Kidney (tissue), 14 donors: ENCODE measurements around the gene APOL1. TPM values are rescaled to one million over a fixed set of nuclear protein-coding genes. Genes with fewer than 3 reads are reported as not detected.
"Not testable (repeated sequence)": the region's sequence is repeated elsewhere in the genome, so short reads cannot be mapped to it uniquely, and the experiment has no call there.

Experiments used
- DNase-seq, 5 donors: peaks; one replicate each; pipeline ENCODE4 v3.0.0-alpha.2; 2013 to 2020
- FAIRE-seq: peaks from 2 replicates; lab custom pipeline; 2012; peaks lifted over from hg19 to GRCh38; lab: Jason Lieb, UNC
- H3K27ac ChIP-seq, 2 donors: one replicate each; pipeline ENCODE4 v1.7.0; 2013; ENCODE audit warnings: low read depth in 2 of 2, low read length in 2 of 2, inconsistent platforms in 1 of 2
- H3K27me3 ChIP-seq: one replicate; pipeline ENCODE4 v1.7.1; 2013; ENCODE audit warnings: low read length, inconsistent platforms; ENCODE audit not compliant: control insufficient read depth, insufficient read depth
- H3K36me3 ChIP-seq, 3 donors: one replicate each; pipeline versions ENCODE4 v1.7.0 to v1.7.1; 2013; ENCODE audit warnings: low read length in 3 of 3, control low read depth in 1 of 3, inconsistent platforms in 1 of 3; ENCODE audit not compliant: insufficient read depth in 3 of 3, control insufficient read depth in 2 of 3
- H3K4me1 ChIP-seq, 3 donors: one replicate each; pipeline versions ENCODE4 v1.7.0 to v1.7.1; 2013; ENCODE audit warnings: low read length in 3 of 3, inconsistent platforms in 1 of 3, low read depth in 1 of 3; ENCODE audit not compliant: control insufficient read depth in 2 of 3, insufficient read depth in 2 of 3
- H3K4me3 ChIP-seq, 3 donors: one replicate each; pipeline versions ENCODE4 v1.7.0 to v1.8.1; 2013; ENCODE audit warnings: low read length in 3 of 3, control low read depth in 1 of 3, inconsistent platforms in 1 of 3
- H3K9ac ChIP-seq, 3 donors: one replicate each; pipeline versions ENCODE4 v1.7.0 to v1.7.1; 2013; ENCODE audit warnings: low read length in 3 of 3, control low read depth in 1 of 3, inconsistent platforms in 1 of 3
- H3K9me3 ChIP-seq, 3 donors: one replicate each; pipeline versions ENCODE4 v1.7.0 to v1.7.1; 2013; ENCODE audit warnings: low read length in 3 of 3, control low read depth in 1 of 3, inconsistent platforms in 1 of 3; ENCODE audit not compliant: control insufficient read depth in 2 of 3, insufficient read depth in 1 of 3
- intact Hi-C: fragments of 100-400 bp; cut with DNase I; formaldehyde crosslinking; loops from one replicate; pipeline ENCODE4 v1.11.1; 2022
- polyA plus RNA-seq: library from polyadenylated mRNA; stranded (reverse); fragments of 350-450 nt; fragmentation: Illumina TruSeq; extraction: RNeasy Lipid Tissue Mini Kit (QIAGEN cat#74804); gene quantifications from one replicate; pipeline ENCODE4 v1.2.3, GENCODE V29; 2014; ENCODE audit warnings: low read depth, low replicate concordance; ENCODE audit not compliant: insufficient read depth
- total RNA-seq: library from RNA; stranded (reverse); fragmentation: NEBNext Ultra II Directional; extraction: Animal tissue kit (Norgen Biotek cat#: 25700); gene quantifications from one replicate; pipeline ENCODE4 v1.2.1, GENCODE V29; 2021
- TF ChIP-seq, protein P1 (sequence below): IDR thresholded peaks from 3 replicates; pipeline ENCODE4 v1.5.1; 2012; ENCODE audit warnings: mild to moderate bottlenecking, moderate library complexity, borderline replicate concordance; ENCODE audit not compliant: insufficient read depth; ENCODE audit errors: extremely low read depth
- donor health status: control.
- donor health status: control.
- donor health status: control.
- donor health status: control.
- donor health status: control.
- donor health status: DM: yes; HTN: yes; CAD: no.
- donor health status: Normal renal cell carcinoma (clear cell type).

Gene APOL1
- total and polyA plus RNA-seq, 2 donors from 2014 or later = 51.8 to 160 TPM

DNA sequence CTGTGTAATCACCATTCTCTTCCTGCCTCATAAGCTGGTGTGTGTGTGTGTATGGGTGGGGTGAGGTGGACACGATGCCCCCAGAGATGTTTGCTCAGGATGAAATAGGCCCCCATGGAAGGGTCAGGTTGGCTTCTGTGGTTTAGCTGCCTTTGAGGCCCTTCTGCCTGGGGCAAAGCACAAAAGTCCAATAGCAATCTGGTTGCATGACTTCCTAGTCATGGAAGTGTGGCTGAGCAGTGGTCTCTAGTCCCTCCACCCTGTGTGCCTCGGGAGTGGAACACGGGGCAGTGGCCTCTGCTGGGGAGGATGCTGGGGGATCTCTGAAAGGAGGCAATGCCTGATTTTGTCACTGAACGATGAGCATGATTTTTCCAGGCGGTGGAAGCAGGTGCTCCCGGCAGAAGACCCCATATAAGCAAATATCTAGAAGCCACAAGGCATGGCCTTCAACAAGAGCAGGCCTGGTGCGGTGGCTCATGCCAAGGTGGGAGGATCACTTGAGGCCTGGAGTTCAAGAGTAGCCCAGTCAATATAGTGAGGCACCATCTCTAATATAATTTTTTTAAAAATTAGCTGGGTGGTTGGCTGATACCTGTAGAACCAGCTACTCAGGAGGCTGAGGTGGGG, 839 bp upstream of the APOL1 start:
- FAIRE-seq, DNase-seq, H3K9me3 ChIP-seq, H3K27me3 ChIP-seq, H3K4me3 ChIP-seq, H3K36me3 ChIP-seq, H3K27ac ChIP-seq, intact Hi-C loops, H3K9ac ChIP-seq: not testable (repeated sequence)
- H3K4me1 ChIP-seq = peaks cover 0 to 10% (median 0%) of the 10 kb centered on the region in 3 donors

DNA sequence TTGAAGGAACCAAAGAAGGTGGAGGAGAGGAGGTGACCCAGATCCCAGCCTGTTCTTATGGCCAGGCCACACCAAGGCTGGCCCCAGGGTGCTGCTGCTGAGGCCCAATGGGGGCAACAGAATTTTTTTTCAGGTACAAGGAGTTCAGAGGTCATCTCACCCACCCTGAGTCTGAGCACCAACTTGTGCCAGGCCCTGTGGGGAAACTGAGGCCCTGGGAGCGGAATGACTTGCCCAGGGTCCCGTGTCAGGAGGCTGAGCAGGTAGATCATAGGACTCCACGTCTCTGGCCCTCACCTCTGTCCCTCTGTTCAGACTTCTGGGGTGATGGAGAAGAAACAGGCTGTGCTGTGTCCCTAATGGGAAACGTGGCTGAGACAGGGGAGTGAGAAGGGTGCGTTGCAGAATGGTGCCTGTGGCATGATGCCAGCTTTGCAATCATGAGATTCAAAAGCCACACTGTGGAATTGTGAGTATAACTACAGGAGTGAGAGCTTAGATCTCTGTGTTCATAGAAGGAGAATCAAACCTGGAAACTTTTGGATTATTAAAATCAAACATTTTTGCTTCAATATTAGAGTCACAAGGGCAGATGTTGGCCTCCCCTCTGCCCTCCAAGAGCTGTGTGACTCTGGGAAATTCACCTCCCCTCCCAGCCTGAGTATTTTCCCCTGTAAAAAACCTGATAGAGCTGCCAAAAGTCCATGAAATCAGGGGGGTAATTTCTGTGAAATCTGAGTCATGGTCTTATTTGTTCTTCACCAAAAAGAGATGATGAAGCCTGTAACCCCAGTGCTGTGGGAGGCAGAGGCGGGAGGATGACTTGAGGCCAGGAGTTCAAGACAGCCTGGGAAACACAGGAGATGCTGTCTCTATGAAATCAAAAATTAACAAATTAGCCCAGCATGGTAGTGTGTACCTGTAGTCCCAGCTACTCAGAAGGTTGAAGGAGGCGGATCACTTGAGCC, 874 bp downstream of the APOL1 start:
- TF ChIP-seq, protein P1, sequence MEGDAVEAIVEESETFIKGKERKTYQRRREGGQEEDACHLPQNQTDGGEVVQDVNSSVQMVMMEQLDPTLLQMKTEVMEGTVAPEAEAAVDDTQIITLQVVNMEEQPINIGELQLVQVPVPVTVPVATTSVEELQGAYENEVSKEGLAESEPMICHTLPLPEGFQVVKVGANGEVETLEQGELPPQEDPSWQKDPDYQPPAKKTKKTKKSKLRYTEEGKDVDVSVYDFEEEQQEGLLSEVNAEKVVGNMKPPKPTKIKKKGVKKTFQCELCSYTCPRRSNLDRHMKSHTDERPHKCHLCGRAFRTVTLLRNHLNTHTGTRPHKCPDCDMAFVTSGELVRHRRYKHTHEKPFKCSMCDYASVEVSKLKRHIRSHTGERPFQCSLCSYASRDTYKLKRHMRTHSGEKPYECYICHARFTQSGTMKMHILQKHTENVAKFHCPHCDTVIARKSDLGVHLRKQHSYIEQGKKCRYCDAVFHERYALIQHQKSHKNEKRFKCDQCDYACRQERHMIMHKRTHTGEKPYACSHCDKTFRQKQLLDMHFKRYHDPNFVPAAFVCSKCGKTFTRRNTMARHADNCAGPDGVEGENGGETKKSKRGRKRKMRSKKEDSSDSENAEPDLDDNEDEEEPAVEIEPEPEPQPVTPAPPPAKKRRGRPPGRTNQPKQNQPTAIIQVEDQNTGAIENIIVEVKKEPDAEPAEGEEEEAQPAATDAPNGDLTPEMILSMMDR = no peak
- H3K9ac ChIP-seq = peak overlapping the region in 2 of 3 donors; percentile 3 to 85
- FAIRE-seq = no peak
- H3K27me3 ChIP-seq = no peaks in the 10 kb centered on the region
- DNase-seq = peak in 1 of 5 donors; percentile 63
- peak overlapping the region; percentile 51 to 67 for H3K27ac ChIP-seq
- H3K36me3 ChIP-seq = no peaks in the 10 kb centered on the region
- intact Hi-C loops = no loop called here
- H3K4me1 ChIP-seq = peaks cover 0 to 16% (median 2%) of the 10 kb centered on the region in 3 donors
- no peaks in the 10 kb centered on the region for H3K9me3 ChIP-seq
- peak overlapping the region in 2 of 3 donors; percentile 67 to 77 for H3K4me3 ChIP-seq

DNA sequence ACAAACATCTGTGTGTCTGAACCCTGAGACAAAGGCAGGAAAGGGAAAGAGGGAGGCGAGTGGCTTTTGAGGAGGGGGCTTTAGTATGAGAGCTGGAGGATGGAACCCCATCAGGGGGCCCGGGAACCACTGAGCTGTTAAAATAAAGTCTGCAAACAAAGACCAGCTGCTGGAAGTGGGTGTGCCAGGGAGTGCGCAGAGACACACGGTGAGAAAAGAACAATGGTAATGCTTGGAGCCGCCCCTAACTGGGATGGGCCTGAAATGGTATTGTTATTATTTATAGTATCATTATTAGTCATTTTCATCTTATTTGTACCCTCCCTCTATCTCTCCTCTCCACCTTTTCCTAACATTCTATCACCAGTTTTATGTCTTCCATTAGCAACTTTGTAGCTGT, 2.6 kb downstream of the APOL1 start:
- H3K4me3 ChIP-seq, H3K9me3 ChIP-seq, H3K9ac ChIP-seq, H3K36me3 ChIP-seq, FAIRE-seq, DNase-seq, intact Hi-C loops, H3K27me3 ChIP-seq: not testable (repeated sequence)
- Histone ChIP-seq H3K27ac (peak overlapping the region; percentile 51 to 65), H3K4me1 (peaks cover 0 to 16% (median 2%) of the 10 kb centered on the region in 3 donors)

DNA sequence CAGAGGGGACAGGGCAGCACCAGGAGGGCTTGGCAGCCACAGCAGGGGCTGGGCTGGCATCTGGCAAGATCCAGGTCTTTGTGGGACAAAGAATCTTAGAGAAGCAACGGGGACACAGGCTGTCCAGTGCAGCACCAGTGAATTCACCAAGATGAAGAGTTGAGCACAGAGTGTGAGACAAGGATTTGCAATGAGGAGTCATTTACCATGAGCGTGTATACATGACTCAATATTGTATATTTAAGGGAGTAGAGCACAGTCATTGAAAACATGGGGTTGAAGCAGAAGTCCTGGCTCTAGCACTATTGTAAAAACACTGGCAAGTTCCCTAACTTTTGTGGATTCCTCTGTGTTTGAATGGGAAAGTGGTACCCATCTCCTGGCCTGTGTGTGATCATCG, 3.5 kb downstream of the APOL1 start:
- TF ChIP-seq, protein P1 = no peak
- peaks cover 0 to 16% (median 2%) of the 10 kb centered on the region in 3 donors for H3K4me1 ChIP-seq

More for the DNA sequence above, 3.5 kb downstream of the APOL1 start:
- no peaks in the 10 kb centered on the region for H3K9me3 ChIP-seq
- intact Hi-C loops = no loop called here
- no peak overlapping the region for H3K4me3 ChIP-seq
- no peak for FAIRE-seq
- DNase-seq = no peak
- no peaks in the 10 kb centered on the region for H3K27me3 ChIP-seq
- H3K36me3 ChIP-seq = peaks cover 0 to 2% (median 0%) of the 10 kb centered on the region in 3 donors
- H3K27ac ChIP-seq = no peak overlapping the region
- H3K9ac ChIP-seq = no peak overlapping the region
